Activated T-cell treated with anti-CD3 and anti-CD28 coated beads for 24 hours (primary cell): ENCODE data around the gene CCDC7.
A peak's percentile ranks its signal among the peaks of the same experiment; 100 is the strongest.
"Not testable (repeated sequence)": the region's sequence is repeated elsewhere in the genome, so short reads cannot be mapped to it uniquely, and the experiment has no call there.

ENCODE experiments used
- DNase-seq: peaks from one replicate; pipeline ENCODE4 v3.0.0-alpha.2; 2020; ENCODE audit warnings: low read depth

CCDC7 gene

DNA sequence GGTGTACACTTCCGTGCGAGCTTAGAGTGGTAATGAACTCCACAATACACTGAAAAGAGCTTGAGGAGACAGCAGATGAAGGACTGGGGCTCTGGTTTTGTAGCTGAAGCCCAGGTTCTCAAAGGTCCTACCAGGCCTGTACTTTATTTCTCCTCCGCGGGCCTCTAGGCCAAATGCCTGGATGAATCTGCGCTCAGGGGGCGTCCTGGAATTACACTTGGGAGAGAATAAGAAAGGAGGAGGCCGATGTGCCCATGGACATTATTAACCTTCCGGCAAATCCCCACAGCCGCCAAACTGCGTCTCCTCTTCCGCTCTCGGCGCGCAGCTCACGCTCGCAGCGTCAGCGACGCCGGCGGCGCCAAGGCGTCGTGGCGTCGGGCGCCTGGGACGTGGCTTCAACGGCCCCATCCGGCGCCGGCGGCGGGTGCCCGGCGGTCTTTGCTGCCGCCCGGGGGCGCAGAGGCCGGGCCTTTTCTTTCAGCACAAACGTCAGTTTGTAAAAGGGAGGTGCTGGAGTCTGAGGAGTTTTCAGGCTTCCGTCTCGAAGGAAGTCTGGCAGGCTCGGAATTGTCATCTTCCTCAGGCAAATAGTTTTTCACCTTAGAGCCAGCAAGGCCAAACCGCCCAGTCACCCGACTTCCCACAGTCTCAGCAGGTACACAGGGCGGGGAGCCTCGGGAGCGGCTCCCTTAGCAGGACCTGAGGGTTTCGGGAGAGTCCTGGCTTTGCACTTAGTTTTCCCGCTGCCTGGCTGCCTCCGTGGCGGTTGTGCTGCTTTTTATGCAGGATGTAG is at the start of gene CCDC7:
TSS of gene CCDC7 (plus strand) at position 401 of the 796 bp plus-strand sequence. CDS start 5,503 bp downstream, outside the sequence.
- peak; percentile 82 for DNase-seq

GRCh38 chr10:32397163-32397562 is 48.8 kb upstream of the CCDC7 start:
- DNase-seq, result not testable (repeated sequence)

DNA sequence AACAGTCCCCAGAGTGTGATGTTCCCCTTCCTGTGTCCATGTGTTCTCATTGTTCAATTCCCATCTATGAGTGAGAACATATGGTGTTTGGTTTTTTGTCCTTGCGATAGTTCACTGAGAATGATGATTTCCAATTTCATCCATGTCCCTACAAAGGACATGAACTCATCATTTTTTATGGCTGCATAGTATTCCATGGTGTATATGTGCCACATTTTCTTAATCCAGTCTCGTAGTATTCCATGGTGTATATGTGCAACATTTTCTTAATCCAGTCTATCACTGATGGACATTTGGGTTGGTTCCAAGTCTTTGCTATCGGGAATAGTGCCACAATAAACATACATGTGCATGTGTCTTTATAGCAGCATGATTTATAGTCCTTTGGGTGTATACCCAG is 46.2 kb upstream of the CCDC7 start:
- DNase-seq, result not testable (repeated sequence)

DNA sequence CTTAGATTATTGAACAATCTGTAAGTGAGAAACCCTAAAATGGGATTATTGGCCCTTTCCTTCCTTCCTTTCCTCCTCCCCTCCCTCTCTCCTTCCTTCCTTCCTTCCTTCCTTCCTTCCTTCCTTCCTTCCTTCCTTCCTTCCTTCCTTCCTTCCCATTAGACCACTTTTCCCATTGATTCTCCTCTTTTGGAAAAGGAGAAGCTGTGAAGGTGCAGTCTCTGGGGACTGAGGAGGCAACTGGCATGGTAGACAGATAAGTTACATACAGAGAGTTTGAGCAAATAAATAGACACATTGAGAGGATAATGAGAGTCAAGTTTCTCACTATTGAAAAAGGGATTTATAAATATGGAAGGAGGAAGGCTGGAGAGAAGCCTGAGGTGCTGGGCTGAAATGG is 45.0 kb upstream of the CCDC7 start:
- no peak for DNase-seq

DNA sequence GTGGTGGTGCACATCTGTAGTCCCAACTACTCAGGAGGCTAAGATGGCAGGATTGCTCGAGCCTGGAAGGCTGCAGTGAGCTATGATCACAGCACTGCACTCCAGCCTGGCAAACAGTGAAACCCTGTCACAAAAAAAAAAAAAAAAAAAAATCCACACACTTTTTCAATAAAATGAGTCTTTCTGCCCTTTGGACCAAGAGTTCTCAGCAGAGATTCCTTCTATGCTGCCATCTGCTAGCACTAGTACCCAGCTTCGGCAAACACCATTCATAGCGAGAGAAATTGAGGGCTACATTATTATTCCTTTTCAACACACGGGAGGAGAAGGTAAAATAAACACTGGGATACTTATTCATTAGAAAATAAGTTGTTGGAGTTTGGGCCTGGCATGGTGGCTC is 43.4 kb upstream of the CCDC7 start:
- no peak for DNase-seq

DNA sequence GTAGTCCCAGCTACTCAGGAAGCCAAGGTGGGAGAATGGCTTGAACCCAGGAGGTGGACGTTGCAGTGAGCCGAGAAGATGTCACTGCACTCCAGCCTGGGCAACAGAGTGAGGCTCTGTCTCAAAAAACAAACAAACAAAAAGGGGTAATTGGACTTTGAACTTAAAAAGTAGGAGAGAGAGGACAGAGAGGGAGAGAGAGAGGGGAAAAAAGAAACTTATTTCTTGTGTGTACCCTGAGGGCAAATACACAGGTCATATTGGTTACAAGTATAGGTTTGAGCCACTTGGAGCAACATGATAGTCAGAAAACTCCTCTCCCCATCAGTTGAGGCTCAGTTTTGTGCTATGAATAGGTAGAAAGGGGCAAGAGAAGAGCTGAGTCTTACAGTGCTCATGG is 42.8 kb upstream of the CCDC7 start:
- no peak for DNase-seq

DNA sequence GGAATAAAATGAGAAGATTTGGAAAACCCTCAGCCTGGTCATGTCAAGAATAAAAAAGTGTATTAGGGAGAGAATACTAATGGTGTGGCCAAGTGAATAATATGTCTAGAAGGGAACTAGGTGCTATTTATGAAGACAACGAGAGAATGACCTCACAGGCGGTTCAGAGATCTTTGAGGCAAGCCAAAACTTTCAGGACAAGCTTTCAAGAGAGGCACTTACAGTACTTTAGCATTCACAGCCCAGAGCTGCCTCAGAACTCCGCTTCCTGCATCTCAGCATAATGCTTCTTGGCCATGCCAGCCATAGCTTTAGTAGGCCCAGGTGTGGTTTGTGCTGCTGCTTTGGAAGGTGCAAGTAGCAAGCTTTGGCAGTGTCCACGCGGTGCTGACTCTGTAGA is 37.2 kb upstream of the CCDC7 start:
- DNase-seq, result no peak

GRCh38 chr10:32409741-32410140 is 36.2 kb upstream of the CCDC7 start:
- DNase-seq, result no peak

GRCh38 chr10:32410569-32410968 is 35.4 kb upstream of the CCDC7 start:
- DNase-seq, result no peak

- no peak for DNase-seq
Measured at GRCh38 chr10:32411797-32412498, 34.0 kb upstream of the CCDC7 start.

DNA sequence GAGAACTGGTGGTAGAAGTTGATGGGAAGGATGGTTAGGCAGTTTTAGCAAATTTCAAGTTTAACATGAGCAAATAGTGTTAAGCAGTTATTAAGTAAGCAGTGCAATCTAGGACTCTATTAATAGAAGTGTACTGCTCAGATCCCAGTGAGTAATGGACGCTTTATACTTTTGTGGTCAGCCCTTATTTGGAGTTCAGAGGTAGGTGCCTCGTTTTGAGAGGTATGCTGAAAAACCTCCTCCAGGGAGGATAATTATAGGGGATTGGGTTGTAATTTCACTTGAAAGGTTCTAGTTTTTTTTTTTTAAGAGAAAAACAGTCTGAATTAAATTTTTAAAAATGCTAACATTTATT is 33.5 kb upstream of the CCDC7 start:
- DNase-seq, result no peak

DNA sequence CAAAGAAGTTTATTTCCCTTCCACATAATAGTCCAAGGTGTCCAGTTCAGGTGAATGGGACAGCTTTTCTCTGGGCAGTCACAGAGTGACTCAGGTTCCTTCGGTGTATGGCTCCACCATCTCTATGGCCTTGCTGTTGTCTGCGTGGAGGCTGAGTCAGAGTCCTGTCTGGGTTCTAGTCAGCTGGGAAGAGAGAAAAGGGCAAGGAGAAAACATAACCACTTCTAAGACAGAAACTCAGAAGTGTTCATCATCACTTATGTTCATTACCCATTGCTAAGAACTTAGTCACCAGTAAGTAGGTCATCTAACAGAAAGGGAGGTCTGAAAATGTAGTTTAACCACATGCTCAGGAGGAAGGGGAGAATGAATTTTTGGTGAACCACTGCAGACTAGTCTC is 32.4 kb upstream of the CCDC7 start:
- peak; percentile 38 for DNase-seq

DNA sequence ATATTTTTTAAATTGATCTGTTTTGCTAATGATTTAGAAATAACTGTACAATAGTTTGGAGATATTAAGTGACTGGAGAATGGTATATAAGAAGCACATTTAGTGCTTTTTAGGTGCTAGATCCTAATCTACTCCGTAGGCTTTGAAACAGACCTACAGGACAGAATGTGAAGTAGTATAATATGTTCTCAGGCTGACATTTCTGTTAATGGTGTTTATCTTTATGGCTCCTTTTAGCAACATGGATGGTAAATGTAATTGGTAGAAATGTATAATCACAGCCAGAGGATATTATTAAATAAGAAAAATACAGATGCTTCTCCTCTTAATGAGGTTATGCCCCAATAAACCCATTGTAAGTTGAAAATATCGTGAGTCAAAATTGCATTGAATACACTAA is 30.6 kb upstream of the CCDC7 start:
- DNase-seq, result no peak

DNA sequence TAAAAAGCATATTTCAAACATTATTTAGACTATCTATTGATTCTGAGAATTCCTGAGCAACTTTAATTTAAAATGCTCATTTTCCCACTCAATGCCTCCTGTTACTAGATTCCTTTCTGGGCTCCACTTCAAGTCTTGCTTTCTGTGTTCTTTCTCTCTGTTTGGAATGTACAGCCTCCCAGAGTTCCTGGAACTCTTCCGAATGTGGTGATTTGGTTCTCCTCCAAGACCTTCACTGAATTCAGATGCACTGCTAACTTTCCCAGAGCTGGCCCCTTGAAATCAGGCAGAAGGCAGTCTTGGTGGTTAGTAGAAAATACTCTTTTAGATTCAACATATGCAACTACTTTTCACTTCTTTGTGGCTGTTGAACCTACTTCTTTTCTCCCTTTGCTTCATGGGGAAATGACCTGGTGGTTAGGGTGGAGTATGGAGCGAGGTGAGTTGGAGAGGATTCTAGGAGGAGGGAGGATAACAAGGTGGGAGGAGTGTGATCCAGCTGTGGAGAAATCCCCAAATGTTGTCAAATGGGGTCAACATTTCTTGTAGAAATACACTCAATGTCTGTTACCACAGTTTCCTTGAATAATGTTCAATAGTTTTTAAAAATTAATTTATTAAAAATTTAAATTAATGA is 27.9 kb upstream of the CCDC7 start:
- no peak for DNase-seq

GRCh38 chr10:32418572-32418971 is 27.4 kb upstream of the CCDC7 start:
- DNase-seq, result no peak

- DNase-seq, result no peak
Measured at GRCh38 chr10:32419615-32420014, 26.3 kb upstream of the CCDC7 start.

DNA sequence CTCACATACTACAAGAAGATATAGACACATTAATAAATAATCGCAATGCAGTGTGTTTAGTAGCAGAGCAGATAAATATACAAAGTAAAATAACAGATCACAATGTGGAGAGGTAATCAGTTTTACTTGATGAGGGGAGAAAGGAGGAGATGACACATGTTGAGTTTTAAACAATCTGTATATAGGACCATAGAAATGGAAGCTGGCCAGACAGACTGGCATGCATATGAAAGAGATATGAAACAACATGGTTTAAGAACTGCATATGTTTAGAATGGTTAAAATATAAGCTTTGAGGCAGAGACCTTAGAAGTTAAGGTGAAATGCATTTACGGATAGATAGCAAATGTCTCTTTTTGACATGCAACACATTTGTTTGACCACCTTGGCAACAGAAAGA is 19.8 kb upstream of the CCDC7 start:
- DNase-seq, result no peak

DNA sequence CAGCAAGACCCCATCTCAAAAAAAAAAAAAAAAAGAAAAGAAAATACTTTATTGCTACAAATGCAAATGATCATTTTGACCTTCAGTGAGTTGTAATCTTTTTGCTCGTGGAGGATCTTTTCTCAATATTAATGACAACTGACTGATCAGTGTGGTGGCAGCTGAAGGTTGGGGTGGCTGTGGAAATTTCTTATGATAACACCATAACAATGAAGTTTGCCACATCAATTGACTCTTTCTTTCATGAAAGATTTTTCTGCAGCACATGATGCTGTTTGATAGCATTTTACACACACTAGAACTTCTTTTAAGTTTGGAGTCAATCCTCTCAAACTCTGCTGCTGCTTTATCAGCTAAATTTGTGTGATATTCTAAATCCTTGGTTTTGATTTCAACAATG is 12.4 kb upstream of the CCDC7 start:
- DNase-seq, result no peak

DNA sequence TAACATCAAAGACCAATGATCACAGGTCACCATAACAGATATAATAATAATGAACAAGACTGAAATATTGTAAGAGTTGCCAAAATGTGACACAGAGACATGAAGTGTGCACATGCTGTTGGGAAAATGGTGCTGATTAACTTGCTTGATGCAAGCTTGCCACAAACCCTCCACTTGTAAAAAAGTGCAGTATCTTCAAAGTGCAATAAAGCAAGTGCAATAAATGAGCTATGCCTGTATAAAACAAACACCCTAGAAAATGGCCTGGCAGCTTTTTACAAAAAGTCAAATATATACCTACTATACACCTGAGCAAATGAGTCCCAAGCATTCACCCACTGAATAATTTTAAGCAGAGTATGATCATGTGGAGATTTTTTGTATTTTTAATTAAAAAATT is 9.7 kb upstream of the CCDC7 start:
- no peak for DNase-seq

DNA sequence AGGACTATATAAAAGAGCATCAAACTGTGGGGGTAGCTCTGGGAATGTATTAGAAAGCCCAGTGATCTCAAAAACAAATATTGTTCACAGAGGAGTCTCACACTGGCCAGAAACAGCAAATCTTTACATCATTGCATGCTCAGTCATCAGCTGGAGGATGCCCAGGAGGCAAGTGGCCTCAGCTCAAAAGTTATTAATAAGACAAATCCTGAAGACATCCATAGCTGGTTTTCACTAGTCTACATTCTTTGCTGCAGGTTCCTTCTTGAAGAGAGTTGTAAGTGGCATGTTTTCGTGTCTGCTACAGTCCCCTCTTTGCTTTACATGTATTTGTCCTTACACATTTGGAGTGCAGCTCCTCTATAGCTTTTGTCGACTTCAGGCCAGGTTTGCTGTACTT is 8.6 kb upstream of the CCDC7 start:
- no peak for DNase-seq

- DNase-seq, result no peak
Measured at GRCh38 chr10:32445036-32445435, 904 bp upstream of the CCDC7 start.

GRCh38 chr10:32446536-32447406 is 831 bp downstream of the CCDC7 start:
- DNase-seq, result no peak
